GM12878 (cell line): ENCODE measurements around the gene POLD1. TPM values are rescaled to one million over a fixed set of nuclear protein-coding genes. Genes with fewer than 3 reads are reported as not detected.

ENCODE experiments used
- ATAC-seq: fragments of 200-7000 bp; cut with Tn5 transposase; 3 replicates; pipeline ENCODE4 v1.9.1; 2020; ENCODE audit warnings: mild to moderate bottlenecking, moderate library complexity
- BruUV-seq: library from RNA; stranded (reverse); fragments of 400-500 nt; replicated peaks from 2 replicates; lab custom pipeline; 2021; lab: Mats Ljungman, UMichigan
- CTCF ChIA-PET: fragments of 300-600 bp; sonication (Branson Sonifier 250); formaldehyde crosslinking; extraction: SDS; loops from one replicate; lab custom pipeline; 2021; ENCODE audit warnings: inconsistent platforms; lab: Yijun Ruan, JAX
- POLR2A ChIA-PET: fragments of 350-600 bp; formaldehyde crosslinking; extraction: SDS; loops from one replicate; lab custom pipeline; 2021; ENCODE audit warnings: inconsistent platforms; lab: Charles Lee
- RAD21 ChIA-PET: fragments of 300-600 bp; sonication (Branson Sonifier 250); formaldehyde crosslinking; loops from one replicate; lab custom pipeline; 2023; ENCODE audit warnings: antibody characterized with exemption; ENCODE audit not compliant: unreplicated experiment; lab: Charles Lee
- SMC1A ChIA-PET: fragments of 300-600 bp; sonication (Branson Sonifier 250); formaldehyde crosslinking; loops from one replicate; lab custom pipeline; 2023; ENCODE audit not compliant: unreplicated experiment, uncharacterized antibody; lab: Charles Lee
- DNase-seq: peaks from one replicate; pipeline ENCODE4 v3.0.0-alpha.2; 2011; ENCODE audit warnings: low read depth, low spot score
- FAIRE-seq: peaks from 3 replicates; lab custom pipeline; 2011; peaks lifted over from hg19 to GRCh38; lab: Jason Lieb, UNC
- H2AFZ ChIP-seq: 2 replicates; pipeline ENCODE4 v1.6.0; 2011; ENCODE audit warnings: low read depth, low read length, control low read depth; ENCODE audit not compliant: control insufficient read depth
- H3K27ac ChIP-seq: 2 replicates; pipeline ENCODE4 v1.5.1; 2011; ENCODE audit warnings: control low read depth; ENCODE audit not compliant: control insufficient read depth, insufficient read depth
- H3K27me3 ChIP-seq, 2 experiments: replicated peaks in 1 of 2; 2 replicates each; pipeline versions ENCODE4 v1.6.0 to v1.6.1; 2011; ENCODE audit warnings: low read length in 1 of 2; ENCODE audit not compliant: control insufficient read depth in 2 of 2, insufficient read depth in 2 of 2
- H3K36me3 ChIP-seq, 2 experiments: 2 replicates each; pipeline ENCODE4 v1.5.1; 2011; ENCODE audit warnings: low read length in 1 of 2; ENCODE audit not compliant: control insufficient read depth in 2 of 2, insufficient read depth in 2 of 2
- H3K4me1 ChIP-seq: 2 replicates; pipeline ENCODE4 v1.6.1; 2011; ENCODE audit warnings: mild to moderate bottlenecking, low read length, moderate library complexity, mixed read lengths; ENCODE audit not compliant: control insufficient read depth, insufficient read depth
- H3K4me2 ChIP-seq: 2 replicates; pipeline ENCODE4 v1.6.0; 2011; ENCODE audit warnings: control low read depth; ENCODE audit not compliant: control insufficient read depth, insufficient read depth
- H3K4me3 ChIP-seq: fragments of 200-600 bp; sonication (generic); 2 replicates; pipeline ENCODE4 v1.5.1; 2016
- H3K79me2 ChIP-seq: 2 replicates; pipeline ENCODE4 v1.6.0; 2011; ENCODE audit warnings: low read length; ENCODE audit not compliant: control insufficient read depth, insufficient read depth
- H3K9ac ChIP-seq: 2 replicates; pipeline ENCODE4 v1.8.0; 2011; ENCODE audit warnings: low read length, control low read depth, mixed read lengths; ENCODE audit not compliant: control insufficient read depth, insufficient read depth
- H3K9me3 ChIP-seq: replicated peaks from 3 replicates; pipeline ENCODE4 v1.5.1; 2011; ENCODE audit warnings: mild to moderate bottlenecking, low read length; ENCODE audit not compliant: control insufficient read depth, insufficient read depth
- H4K20me1 ChIP-seq: 2 replicates; pipeline ENCODE4 v1.6.0; 2011; ENCODE audit not compliant: control insufficient read depth, insufficient read depth
- CEBPB ChIP-seq, 2 experiments: fragments of 150-350 bp in 1 of 2; IDR thresholded peaks; 2 replicates each; pipeline ENCODE4 v1.6.1; 2012 to 2014; ENCODE audit warnings: low read depth in 2 of 2, low read length in 2 of 2, borderline replicate concordance in 1 of 2, inconsistent platforms in 1 of 2
- HDAC2 ChIP-seq: fragments of 200-600 bp; sonication (generic); IDR thresholded peaks from 2 replicates; pipeline ENCODE4 v1.6.1; 2017
- KDM1A ChIP-seq: fragments of 200-600 bp; sonication (generic); IDR thresholded peaks from 2 replicates; pipeline ENCODE4 v1.6.1; 2016; ENCODE audit warnings: borderline replicate concordance
- MEF2A ChIP-seq: IDR thresholded peaks from 2 replicates; pipeline ENCODE4 v1.6.1; 2011; ENCODE audit warnings: low read depth, mild to moderate bottlenecking, low read length, moderate library complexity; ENCODE audit not compliant: insufficient read depth
- MEF2B ChIP-seq: fragments of 450-650 bp; IDR thresholded peaks from 2 replicates; pipeline ENCODE4 v1.6.1; 2018; ENCODE audit warnings: mild to moderate bottlenecking, moderate library complexity; ENCODE audit not compliant: partially characterized antibody, poor library complexity, severe bottlenecking
- MTA3 ChIP-seq: IDR thresholded peaks from 2 replicates; pipeline ENCODE4 v1.6.1; 2012; ENCODE audit warnings: low read length, inconsistent platforms, borderline replicate concordance
- NR2C1 ChIP-seq: fragments of 450-650 bp; IDR thresholded peaks from 2 replicates; pipeline ENCODE4 v1.6.1; 2017; ENCODE audit warnings: antibody characterized with exemption, mild to moderate bottlenecking, moderate library complexity
- POLR2AphosphoS2 ChIP-seq: IDR thresholded peaks from 2 replicates; pipeline ENCODE4 v1.6.1; 2011; ENCODE audit warnings: low read depth, mild to moderate bottlenecking, low read length, improper control_type of control experiment, moderate library complexity
- RAD51 ChIP-seq: fragments of 450-650 bp; IDR thresholded peaks from 2 replicates; pipeline ENCODE4 v1.6.1; 2016; ENCODE audit warnings: moderate library complexity, mild to moderate bottlenecking, inconsistent platforms
- RELA ChIP-seq: fragments of 450-650 bp; IDR thresholded peaks from 2 replicates; pipeline ENCODE4 v1.8.0; 2014; ENCODE audit warnings: borderline replicate concordance; ENCODE audit not compliant: partially characterized antibody
- SP1 ChIP-seq: IDR thresholded peaks from one replicate; pipeline ENCODE4 v1.6.1; 2011; ENCODE audit warnings: low read depth, low read length
- WGBS: methylation state at CpG from one replicate; pipeline ENCODE4 v1.1.6; 2016; ENCODE audit warnings: low lambda C conversion rate; ENCODE audit not compliant: insufficient replicate concordance, insufficient coverage; ENCODE audit errors: missing lambda C conversion rate; 5-methylcytosine and 5-hydroxymethylcytosine counted together
- in situ Hi-C: fragments of 300-500 bp; cut with MboI; formaldehyde crosslinking; loops from 9 replicates; pipeline ENCODE4 v1.14.3; 2018; ENCODE audit warnings: mixed read lengths
- intact Hi-C: fragments of 100-400 bp; cut with micrococcal nuclease; formaldehyde crosslinking; loops from one replicate; pipeline ENCODE4 v1.14.2; 2022; ENCODE audit not compliant: unreplicated experiment
- polyA plus RNA-seq, 11 experiments: library from polyadenylated mRNA; depleted of rRNA in 4 of 11; unstranded in 6 of 11; stranded (reverse) in 5 of 11; fragments of >200 nt; fragmentation: Nextera tagmentation in 4 of 11; fragmentation: Illumina TruSeq in 1 of 11; extraction: Ambion mirVana in 4 of 11; extraction: Trizol in 1 of 11; gene quantifications; 1 replicate in 1 of 11; 2 replicates in 10 of 11; pipeline versions ENCODE4 v1.2.1 to v1.2.3, GENCODE V29; 2011 to 2016; ENCODE audit warnings: inconsistent platforms in 2 of 11, missing spikeins in 2 of 11, low read depth in 1 of 11
- total RNA-seq, 4 experiments: library from RNA; depleted of rRNA in 3 of 4; stranded (reverse); fragments of >200 nt in 3 of 4; fragmentation: Illumina TruSeq in 1 of 4; extraction: Trizol in 1 of 4; gene quantifications; 2 replicates each; pipeline versions ENCODE4 v1.2.1 to v1.2.3, GENCODE V29; 2013 to 2021
- TF ChIP-seq, protein P1 (sequence below): fragments of 450-650 bp; IDR thresholded peaks from 2 replicates; pipeline ENCODE4 v1.6.1; 2017; ENCODE audit warnings: antibody characterized with exemption, mild to moderate bottlenecking, moderate library complexity
- TF ChIP-seq, protein P2 (sequence below): fragments of 150-350 bp; IDR thresholded peaks from 2 replicates; pipeline ENCODE4 v1.6.1; 2014; ENCODE audit warnings: mild to moderate bottlenecking, low read depth, low read length
- TF ChIP-seq, protein P3 (sequence below): IDR thresholded peaks from 2 replicates; pipeline ENCODE4 v1.6.1; 2011; ENCODE audit warnings: low read depth, mild to moderate bottlenecking, low read length, moderate library complexity, borderline replicate concordance; ENCODE audit errors: extremely low read depth

Gene POLD1
- total and polyA plus RNA-seq, 10 of the 15 experiments (the other 5 are each of a cell fraction or from before 2014, with no cell fraction given): 0.76 to 165 (median 63.4) TPM

- TF ChIP-seq, protein P1, sequence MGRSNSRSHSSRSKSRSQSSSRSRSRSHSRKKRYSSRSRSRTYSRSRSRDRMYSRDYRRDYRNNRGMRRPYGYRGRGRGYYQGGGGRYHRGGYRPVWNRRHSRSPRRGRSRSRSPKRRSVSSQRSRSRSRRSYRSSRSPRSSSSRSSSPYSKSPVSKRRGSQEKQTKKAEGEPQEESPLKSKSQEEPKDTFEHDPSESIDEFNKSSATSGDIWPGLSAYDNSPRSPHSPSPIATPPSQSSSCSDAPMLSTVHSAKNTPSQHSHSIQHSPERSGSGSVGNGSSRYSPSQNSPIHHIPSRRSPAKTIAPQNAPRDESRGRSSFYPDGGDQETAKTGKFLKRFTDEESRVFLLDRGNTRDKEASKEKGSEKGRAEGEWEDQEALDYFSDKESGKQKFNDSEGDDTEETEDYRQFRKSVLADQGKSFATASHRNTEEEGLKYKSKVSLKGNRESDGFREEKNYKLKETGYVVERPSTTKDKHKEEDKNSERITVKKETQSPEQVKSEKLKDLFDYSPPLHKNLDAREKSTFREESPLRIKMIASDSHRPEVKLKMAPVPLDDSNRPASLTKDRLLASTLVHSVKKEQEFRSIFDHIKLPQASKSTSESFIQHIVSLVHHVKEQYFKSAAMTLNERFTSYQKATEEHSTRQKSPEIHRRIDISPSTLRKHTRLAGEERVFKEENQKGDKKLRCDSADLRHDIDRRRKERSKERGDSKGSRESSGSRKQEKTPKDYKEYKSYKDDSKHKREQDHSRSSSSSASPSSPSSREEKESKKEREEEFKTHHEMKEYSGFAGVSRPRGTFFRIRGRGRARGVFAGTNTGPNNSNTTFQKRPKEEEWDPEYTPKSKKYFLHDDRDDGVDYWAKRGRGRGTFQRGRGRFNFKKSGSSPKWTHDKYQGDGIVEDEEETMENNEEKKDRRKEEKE: no peak
- TF ChIP-seq RELA: no peak
- no peak for TF ChIP-seq HDAC2
- no peak for TF ChIP-seq NR2C1
- TF ChIP-seq POLR2AphosphoS2: no peak
These were observed 41.4 kb downstream of the POLD1 start (continued) for GRCh38 chr19:50425581-50425980.

DNA sequence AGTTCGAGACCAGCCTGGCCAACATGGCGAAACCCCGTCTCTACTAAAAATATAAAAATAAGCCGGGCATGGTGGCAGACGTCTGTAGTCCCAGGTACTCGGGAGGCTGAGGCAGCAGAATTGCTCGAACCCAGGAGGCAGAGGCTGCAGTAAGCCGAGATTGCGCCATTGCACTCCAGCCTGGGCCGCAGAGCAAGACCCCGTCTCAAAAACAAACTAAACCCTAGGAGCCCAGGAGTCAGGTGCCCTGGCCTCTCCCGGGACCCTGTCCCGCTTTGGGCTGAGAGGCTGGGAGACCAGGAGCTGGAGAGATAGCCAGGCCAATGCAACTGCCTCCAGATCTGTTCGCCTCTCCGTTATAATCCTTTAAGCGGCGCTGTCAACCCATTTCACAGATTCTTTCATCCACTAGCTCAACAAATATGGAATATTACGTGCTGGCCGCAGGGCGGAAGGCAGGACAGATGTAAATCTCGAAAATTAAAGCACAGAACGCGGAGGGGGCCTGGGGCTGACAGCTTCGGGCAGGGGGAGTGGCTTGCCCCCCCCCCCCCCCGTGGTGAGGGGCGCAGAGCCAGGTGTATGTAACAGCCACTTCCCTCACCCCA, 43.3 kb downstream of the POLD1 start:
- in situ Hi-C loops: no loop called here
- Histone ChIP-seq H3K79me2 (peaks cover 1% of the 10 kb centered on the region; the same call in 1 of the 2 replicates), H3K27me3 (no peaks in the 10 kb centered on the region)

More for the DNA sequence above, 43.3 kb downstream of the POLD1 start:
- Histone ChIP-seq H3K9me3 (no peaks in the 10 kb centered on the region), H4K20me1 (peaks cover 4% of the 10 kb centered on the region), H3K36me3 (peaks cover 9 to 10% of the 10 kb centered on the region in 2 experiments; a peak in 3 of 4 replicates), H3K27ac (peak overlapping the region; percentile 24; the same call in 1 of the 2 replicates), H3K4me1 (peaks cover 48% of the 10 kb centered on the region), H3K4me2 (peak overlapping the region; percentile 7; the same call in 1 of the 2 replicates), H2AFZ (no peak overlapping the region; the same call in 1 of the 2 replicates), H3K4me3 (no peak overlapping the region), H3K9ac (no peak overlapping the region)
- BruUV-seq: no TSS peak
- SMC1A ChIA-PET: no interaction called here
- RAD21 ChIA-PET: interaction anchor here (0.9 to 1.1 kb wide), 2 partner anchors 10 to 81 kb away, joined by 3 read pairs; no protein-coding TSS in a partner anchor
- POLR2A ChIA-PET: interaction anchor here (4.2 kb wide), 1 partner anchor 10 kb away, joined by 26 read pairs; the partner anchor contains the start of gene SPIB
- ATAC-seq (no peak), DNase-seq (no peak), FAIRE-seq (no peak)
- WGBS: 89% methylated on average over 26 of the region's 26 CpGs
- CTCF ChIA-PET: interaction anchor here (0.7 to 2.1 kb wide), 5 partner anchors 33 to 113 kb away, joined by 3 to 6 read pairs (median 3); no protein-coding TSS in a partner anchor
- no peak for TF ChIP-seq SP1
- TF ChIP-seq, protein P2, sequence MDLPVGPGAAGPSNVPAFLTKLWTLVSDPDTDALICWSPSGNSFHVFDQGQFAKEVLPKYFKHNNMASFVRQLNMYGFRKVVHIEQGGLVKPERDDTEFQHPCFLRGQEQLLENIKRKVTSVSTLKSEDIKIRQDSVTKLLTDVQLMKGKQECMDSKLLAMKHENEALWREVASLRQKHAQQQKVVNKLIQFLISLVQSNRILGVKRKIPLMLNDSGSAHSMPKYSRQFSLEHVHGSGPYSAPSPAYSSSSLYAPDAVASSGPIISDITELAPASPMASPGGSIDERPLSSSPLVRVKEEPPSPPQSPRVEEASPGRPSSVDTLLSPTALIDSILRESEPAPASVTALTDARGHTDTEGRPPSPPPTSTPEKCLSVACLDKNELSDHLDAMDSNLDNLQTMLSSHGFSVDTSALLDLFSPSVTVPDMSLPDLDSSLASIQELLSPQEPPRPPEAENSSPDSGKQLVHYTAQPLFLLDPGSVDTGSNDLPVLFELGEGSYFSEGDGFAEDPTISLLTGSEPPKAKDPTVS: no peak
- TF ChIP-seq KDM1A: no peak
- TF ChIP-seq, protein P3, sequence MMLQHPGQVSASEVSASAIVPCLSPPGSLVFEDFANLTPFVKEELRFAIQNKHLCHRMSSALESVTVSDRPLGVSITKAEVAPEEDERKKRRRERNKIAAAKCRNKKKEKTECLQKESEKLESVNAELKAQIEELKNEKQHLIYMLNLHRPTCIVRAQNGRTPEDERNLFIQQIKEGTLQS: no peak
- TF ChIP-seq MTA3: no peak
- no peak for TF ChIP-seq MEF2A
- no peak for TF ChIP-seq MEF2B
- no peak for TF ChIP-seq RAD51
- no peak for TF ChIP-seq CEBPB (IDR thresholded peaks at IDR 0.05; ENCODE audit: borderline replicate concordance in 1 of 2, low read depth in 2 of 2, low read length in 2 of 2)
- intact Hi-C loops: no loop called here
